LNCaP clone FGC (cell line): ENCODE data around the gene CD1E.
"Not testable (repeated sequence)": the region's sequence is repeated elsewhere in the genome, so short reads cannot be mapped to it uniquely, and the experiment has no call there.

Experiments used
- DNase-seq: peaks from one replicate; pipeline ENCODE4 v3.0.0-alpha.2; 2011; ENCODE audit warnings: low read depth
- H3K4me3 ChIP-seq: 2 replicates; pipeline ENCODE4 v1.5.1; 2011; ENCODE audit warnings: mild to moderate bottlenecking, low read depth, low read length, control low read depth
- TF ChIP-seq, protein P1 (sequence below): IDR thresholded peaks from 2 replicates; pipeline ENCODE4 v1.5.1; 2012; ENCODE audit warnings: mild to moderate bottlenecking; ENCODE audit not compliant: control insufficient read depth, insufficient read depth; ENCODE audit errors: extremely low read depth

The CD1E gene

DNA sequence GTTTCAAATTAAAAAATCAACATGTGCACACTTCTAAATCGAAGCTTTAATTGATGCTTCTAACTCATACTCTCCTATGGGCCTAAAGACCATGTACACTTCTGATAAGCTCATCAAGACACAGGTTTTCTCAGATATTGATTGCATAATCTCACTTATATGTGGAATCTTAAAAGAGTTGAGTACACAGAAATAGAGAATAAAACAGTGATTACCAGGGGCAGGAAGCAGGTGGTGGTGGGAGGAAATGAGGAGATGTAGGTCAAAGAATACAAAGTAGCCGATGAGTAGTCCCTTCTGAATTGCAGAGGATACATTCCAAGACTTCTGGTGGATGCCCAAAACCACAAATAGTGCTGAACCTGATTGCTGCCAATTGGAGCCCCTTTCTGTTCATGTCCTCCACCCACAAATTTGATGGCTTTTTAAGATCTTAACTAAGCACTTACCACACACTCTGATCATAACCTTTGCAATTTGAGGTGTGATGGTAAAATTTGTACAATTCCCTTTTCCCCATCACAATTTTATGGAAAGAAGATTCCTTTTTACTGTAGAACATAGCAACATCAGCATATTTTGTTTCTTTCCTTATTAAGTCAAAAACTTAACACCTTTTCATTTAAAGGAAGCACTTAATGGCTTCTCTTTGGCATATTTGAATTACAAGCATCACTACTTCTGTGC lies 19.0 kb upstream of the CD1E start:
- TF ChIP-seq, protein P1, sequence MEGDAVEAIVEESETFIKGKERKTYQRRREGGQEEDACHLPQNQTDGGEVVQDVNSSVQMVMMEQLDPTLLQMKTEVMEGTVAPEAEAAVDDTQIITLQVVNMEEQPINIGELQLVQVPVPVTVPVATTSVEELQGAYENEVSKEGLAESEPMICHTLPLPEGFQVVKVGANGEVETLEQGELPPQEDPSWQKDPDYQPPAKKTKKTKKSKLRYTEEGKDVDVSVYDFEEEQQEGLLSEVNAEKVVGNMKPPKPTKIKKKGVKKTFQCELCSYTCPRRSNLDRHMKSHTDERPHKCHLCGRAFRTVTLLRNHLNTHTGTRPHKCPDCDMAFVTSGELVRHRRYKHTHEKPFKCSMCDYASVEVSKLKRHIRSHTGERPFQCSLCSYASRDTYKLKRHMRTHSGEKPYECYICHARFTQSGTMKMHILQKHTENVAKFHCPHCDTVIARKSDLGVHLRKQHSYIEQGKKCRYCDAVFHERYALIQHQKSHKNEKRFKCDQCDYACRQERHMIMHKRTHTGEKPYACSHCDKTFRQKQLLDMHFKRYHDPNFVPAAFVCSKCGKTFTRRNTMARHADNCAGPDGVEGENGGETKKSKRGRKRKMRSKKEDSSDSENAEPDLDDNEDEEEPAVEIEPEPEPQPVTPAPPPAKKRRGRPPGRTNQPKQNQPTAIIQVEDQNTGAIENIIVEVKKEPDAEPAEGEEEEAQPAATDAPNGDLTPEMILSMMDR: no peak
- DNase-seq: no peak
- no peak overlapping the region for H3K4me3 ChIP-seq

DNA sequence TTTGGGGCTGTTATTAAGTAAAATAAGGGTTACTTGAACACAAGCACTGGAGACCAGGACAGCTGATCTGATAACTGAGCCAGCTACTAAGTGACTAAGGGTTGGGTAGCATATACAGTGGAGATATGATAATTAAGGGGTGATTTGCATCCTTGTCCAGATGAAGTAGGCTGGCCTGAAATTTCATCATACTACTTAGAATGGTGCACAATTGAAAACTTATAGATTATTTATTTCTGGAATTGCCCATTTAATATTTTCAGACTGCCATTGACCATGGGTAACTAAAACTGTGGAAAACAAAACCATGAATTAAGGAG lies 18.5 kb upstream of the CD1E start:
- TF ChIP-seq, protein P1: no peak
- no peak overlapping the region for H3K4me3 ChIP-seq
- no peak for DNase-seq

DNA sequence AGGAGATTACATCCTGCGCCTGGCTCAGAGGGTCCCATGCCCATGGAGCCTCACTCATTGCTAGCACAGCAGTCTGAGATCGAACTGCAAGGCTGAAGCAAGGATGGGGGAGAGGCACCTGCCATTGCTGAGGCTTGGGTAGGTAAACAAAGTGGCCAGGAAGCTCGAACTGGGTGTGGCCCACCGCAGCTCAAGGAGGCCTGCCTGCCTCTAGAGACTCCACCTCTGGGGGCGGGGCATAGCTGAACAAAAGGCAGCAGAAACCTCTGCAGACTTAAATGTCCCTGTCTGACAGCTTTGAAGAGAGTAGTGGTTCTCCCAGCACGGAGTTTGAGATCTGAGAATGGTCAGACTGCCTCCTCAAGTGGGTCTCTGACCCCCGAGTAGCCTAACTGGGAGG lies 17.3 kb upstream of the CD1E start:
- DNase-seq: not testable (repeated sequence)

DNA sequence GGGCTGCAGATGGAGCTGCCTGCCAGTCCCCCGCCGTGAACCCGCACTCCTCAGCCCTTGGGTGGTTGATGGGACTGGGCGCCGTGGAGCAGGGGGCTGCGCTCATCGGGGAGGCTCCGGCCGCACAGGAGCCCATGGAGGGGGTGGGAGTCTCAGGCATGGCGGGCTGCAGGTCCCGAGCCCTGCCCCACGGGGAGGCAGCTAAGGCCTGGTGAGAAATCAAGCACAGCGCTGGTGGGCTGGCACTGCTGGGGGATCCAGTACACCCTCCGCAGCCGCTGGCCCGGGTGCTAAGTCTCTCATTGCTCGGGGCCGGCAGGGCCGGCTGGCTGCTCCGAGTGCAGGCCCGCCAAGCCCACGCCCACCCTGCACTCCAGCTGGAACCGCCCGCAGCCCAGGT lies 4.7 kb upstream of the CD1E start:
- H3K4me3 ChIP-seq, DNase-seq: not testable (repeated sequence)

More for the DNA sequence above, 17.3 kb upstream of the CD1E start:
- H3K4me3 ChIP-seq: not testable (repeated sequence)

DNA sequence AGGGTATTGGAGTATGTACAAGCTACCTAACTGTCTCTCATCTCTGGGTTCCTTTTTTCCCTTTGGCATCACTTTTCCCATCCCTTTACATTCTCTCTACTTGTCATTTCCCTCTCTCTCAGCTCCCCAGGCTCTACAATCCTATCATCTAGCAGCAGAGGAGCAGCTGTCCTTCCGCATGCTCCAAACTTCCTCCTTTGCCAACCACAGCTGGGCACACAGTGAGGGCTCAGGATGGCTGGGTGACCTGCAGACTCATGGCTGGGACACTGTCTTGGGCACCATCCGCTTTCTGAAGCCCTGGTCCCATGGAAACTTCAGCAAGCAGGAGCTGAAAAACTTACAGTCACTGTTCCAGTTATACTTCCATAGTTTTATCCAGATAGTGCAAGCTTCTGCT lies 561 bp downstream of the CD1E start:
- no peak overlapping the region for H3K4me3 ChIP-seq
- no peak for DNase-seq
- TF ChIP-seq, protein P1: no peak

DNA sequence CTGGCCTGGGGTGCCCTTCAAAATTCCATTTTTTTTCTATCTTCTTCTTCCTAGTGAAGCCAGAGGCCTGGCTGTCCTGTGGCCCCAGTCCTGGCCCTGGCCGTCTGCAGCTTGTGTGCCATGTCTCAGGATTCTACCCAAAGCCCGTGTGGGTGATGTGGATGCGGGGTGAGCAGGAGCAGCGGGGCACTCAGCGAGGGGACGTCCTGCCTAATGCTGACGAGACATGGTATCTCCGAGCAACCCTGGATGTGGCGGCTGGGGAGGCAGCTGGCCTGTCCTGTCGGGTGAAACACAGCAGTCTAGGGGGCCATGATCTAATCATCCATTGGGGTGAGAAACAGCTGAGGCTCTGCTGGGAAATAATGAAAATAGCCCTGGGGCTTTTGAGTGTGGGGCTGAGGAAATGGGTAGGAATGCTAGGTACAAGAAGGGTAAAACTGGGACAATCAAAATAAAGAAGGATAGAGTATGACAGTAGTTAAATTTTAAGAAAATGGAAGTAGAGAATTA lies 2.1 kb downstream of the CD1E start:
- DNase-seq: no peak
- H3K4me3 ChIP-seq: no peak overlapping the region
- TF ChIP-seq, protein P1: no peak

DNA sequence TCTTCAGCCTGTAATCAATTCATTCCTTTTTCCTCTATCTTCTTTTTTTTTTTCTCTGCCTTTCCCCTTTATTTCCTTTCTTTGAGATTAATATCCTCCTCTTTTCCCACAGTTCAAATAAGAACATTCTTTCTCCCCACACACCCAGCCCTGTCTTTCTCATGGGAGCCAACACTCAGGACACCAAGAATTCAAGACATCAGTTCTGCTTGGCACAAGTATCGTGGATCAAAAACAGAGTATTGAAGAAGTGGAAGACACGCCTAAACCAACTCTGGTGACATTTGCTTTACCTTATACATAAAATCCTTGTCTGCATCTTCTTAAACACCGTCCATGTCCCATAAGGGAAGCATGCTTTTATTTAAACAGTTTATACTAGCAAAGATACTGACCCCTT lies 2.9 kb downstream of the CD1E start:
- TF ChIP-seq, protein P1: no peak
- no peak overlapping the region for H3K4me3 ChIP-seq
- no peak for DNase-seq

DNA sequence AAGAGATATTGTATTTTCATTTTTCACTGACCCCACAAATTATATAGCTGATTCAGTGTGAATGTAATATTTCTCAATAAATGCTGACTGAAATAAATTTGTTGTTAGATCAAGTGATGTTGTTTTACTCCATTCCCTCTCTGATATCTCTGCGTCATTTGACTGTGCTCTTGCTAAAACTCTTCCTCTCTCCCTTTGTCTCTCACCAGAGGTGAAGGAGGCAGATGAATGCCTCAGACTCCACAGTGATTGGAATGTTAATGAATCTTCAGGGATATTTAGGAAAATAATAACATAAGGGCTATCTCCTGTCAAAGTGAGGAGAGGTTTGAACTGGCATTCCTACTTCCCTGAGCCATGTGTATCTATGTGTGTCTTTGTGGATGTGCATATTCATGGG lies 3.7 kb downstream of the CD1E start:
- TF ChIP-seq, protein P1: no peak
- H3K4me3 ChIP-seq: no peak overlapping the region
- DNase-seq: no peak
